Sigmoid colon (tissue), 4 donors: Measurements from ENCODE around the gene BHLHE23.

Source experiments
- EP300 ChIP-seq, 4 donors: sonication (generic); formaldehyde crosslinking; IDR thresholded peaks; one replicate each; pipeline ENCODE4 v1.6.1; 2017; ENCODE audit warnings: antibody characterized with exemption in 4 of 4
- POLR2A ChIP-seq, 2 donors: fragments of 450-650 bp; IDR thresholded peaks; one replicate each; pipeline ENCODE4 v1.6.1; 2016; ENCODE audit warnings: antibody characterized with exemption in 2 of 2, mild to moderate bottlenecking in 2 of 2, moderate library complexity in 2 of 2
- POLR2AphosphoS5 ChIP-seq, 4 donors: sonication (generic); formaldehyde crosslinking; IDR thresholded peaks; one replicate each; pipeline ENCODE4 v1.6.1; 2017; ENCODE audit warnings: antibody characterized with exemption in 4 of 4
- TF ChIP-seq, protein P1 (sequence below), 4 experiments: fragments of 450-650 bp in 3 of 4; fragments of 200-600 bp in 1 of 4; IDR thresholded peaks; one replicate each; pipeline ENCODE4 v1.5.1; 2016 to 2019; ENCODE audit warnings: antibody characterized with exemption in 4 of 4, mild to moderate bottlenecking in 3 of 4, moderate library complexity in 2 of 4

DNA sequence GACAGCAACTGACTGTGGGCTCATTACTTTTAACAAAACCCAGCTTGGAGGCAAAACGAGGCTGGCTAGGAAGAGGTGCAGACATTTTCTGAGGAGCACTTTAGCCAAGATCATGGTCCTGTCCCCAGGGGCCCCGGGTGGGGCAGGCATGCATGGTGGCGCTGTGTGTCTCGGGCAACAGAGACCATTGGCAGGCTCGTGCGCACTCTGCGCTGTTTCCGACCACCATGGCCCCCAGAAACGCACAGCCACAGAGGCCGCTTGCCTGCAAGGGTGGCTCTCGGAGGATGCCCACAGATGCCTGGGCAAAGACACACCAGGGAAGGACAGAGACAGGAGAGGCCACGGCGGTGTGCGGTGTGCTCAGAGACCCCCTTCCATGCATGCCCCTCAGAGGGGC, 6.7 kb downstream of the BHLHE23 start:
- TF ChIP-seq, protein P1, sequence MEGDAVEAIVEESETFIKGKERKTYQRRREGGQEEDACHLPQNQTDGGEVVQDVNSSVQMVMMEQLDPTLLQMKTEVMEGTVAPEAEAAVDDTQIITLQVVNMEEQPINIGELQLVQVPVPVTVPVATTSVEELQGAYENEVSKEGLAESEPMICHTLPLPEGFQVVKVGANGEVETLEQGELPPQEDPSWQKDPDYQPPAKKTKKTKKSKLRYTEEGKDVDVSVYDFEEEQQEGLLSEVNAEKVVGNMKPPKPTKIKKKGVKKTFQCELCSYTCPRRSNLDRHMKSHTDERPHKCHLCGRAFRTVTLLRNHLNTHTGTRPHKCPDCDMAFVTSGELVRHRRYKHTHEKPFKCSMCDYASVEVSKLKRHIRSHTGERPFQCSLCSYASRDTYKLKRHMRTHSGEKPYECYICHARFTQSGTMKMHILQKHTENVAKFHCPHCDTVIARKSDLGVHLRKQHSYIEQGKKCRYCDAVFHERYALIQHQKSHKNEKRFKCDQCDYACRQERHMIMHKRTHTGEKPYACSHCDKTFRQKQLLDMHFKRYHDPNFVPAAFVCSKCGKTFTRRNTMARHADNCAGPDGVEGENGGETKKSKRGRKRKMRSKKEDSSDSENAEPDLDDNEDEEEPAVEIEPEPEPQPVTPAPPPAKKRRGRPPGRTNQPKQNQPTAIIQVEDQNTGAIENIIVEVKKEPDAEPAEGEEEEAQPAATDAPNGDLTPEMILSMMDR (IDR thresholded peaks at IDR 0.05): no peak
- TF ChIP-seq POLR2AphosphoS5 (IDR thresholded peaks at IDR 0.05) (no peak), POLR2A (IDR thresholded peaks at IDR 0.05) (no peak), EP300 (IDR thresholded peaks at IDR 0.05) (no peak)
